Smooth muscle cell of the umbilical artery (primary cell): ENCODE results near the gene C1orf216. TPM values are rescaled to one million over a fixed set of nuclear protein-coding genes. Genes with fewer than 3 reads are reported as not detected.

ENCODE experiments used
- total RNA-seq: library from RNA; depleted of rRNA; stranded (reverse); fragments of >200 nt; gene quantifications from 2 replicates; pipeline ENCODE4 v1.2.3, GENCODE V29; 2014

C1orf216 gene
- 20.2 and 20.8 TPM in 2 replicates for total RNA-seq

GRCh38 chr1:35718492-35719336, at the start of gene C1orf216:
Gene C1orf216 (minus strand): TSS chr1:35718884. CDS start chr1:35716321, 2,563 bp downstream.

Other genes starting within 250 kb of the C1orf216 start
- gene KIAA0319L, start 161.5 kb downstream of the C1orf216 start, total RNA-seq, result 91.8 and 96.3 TPM in 2 replicates
- gene NCDN, start 161.1 kb downstream of the C1orf216 start, total RNA-seq, result 24.9 and 42.5 TPM in 2 replicates
- gene TFAP2E, start 145.6 kb downstream of the C1orf216 start, total RNA-seq, result under 0.01 and 0.42 TPM in 2 replicates
- 14.8 and 30.8 TPM in 2 replicates for gene PSMB2, start 77.4 kb downstream of the C1orf216 start, total RNA-seq
- gene CLSPN, start 51.1 kb upstream of the C1orf216 start, total RNA-seq, result 1.5 and 17.9 TPM in 2 replicates
- 9.5 and 12.5 TPM in 2 replicates for gene AGO4, start 89.1 kb upstream of the C1orf216 start, total RNA-seq
- 11.9 and 26.8 TPM in 2 replicates for gene AGO1, start 164.3 kb upstream of the C1orf216 start, total RNA-seq
- gene AGO3, start 212.2 kb upstream of the C1orf216 start, total RNA-seq, result 16.6 and 29.0 TPM in 2 replicates